Measurements from ENCODE around the gene CEP68. TPM values are rescaled to one million over a fixed set of nuclear protein-coding genes. Genes with fewer than 3 reads are reported as not detected.

CEP68 gene
- total RNA-seq, 1 experiment from 2014 or later: 11.2 TPM

GRCh38 chr2:65033178-65033577 is 23.0 kb upstream of the CEP68 start:
- intact Hi-C loops (cut with micrococcal nuclease): loop anchor here (2.0 kb wide), 1 partner anchor 116 kb away; no protein-coding TSS in a partner anchor

More at GRCh38 chr2:65033178-65033577, 23.0 kb upstream of the CEP68 start:
- Histone ChIP-seq H3K79me2 (ENCODE audit: insufficient read depth, low read length) (no peaks in the 10 kb centered on the region), H3K9ac (ENCODE audit: low read length) (no peak overlapping the region), H3K4me2 (ENCODE audit: low read length) (no peak overlapping the region), H2AFZ (ENCODE audit: low read depth, low read length, poor library complexity, severe bottlenecking) (no peak overlapping the region), H3K9me3 (ENCODE audit: control insufficient read depth in 1 of 2, insufficient read depth in 1 of 2, low read depth in 1 of 2, low read length in 2 of 2) (no peaks in the 10 kb centered on the region), H4K20me1 (ENCODE audit: insufficient read depth) (no peaks in the 10 kb centered on the region), H3K4me3 (replicated peaks in 1 of 2; ENCODE audit: low read depth in 1 of 2, low read length in 2 of 2) (no peak overlapping the region), H3K27me3 (ENCODE audit: insufficient read depth, low read length) (no peaks in the 10 kb centered on the region), H3K36me3 (ENCODE audit: control insufficient read depth in 1 of 2, insufficient read depth in 2 of 2, low read length in 2 of 2) (no peaks in the 10 kb centered on the region), H3K9me2 (ENCODE audit: insufficient read depth) (no peaks in the 10 kb centered on the region), H3K27ac (ENCODE audit: low read depth, low read length) (no peak overlapping the region), H3K4me1 (ENCODE audit: control insufficient read depth in 1 of 2, insufficient read depth in 2 of 2, low read length in 2 of 2) (no peaks in the 10 kb centered on the region)
- ChIA-PET POLR2A (interaction anchor here (0.7 kb wide), 2 partner anchors 477 to 510 kb away, joined by 3 to 6 read pairs; no protein-coding TSS in a partner anchor), RAD21 (ENCODE audit: low non-redundant PET in 1 of 2, low total read pairs in 2 of 2, uncharacterized antibody in 2 of 2, unreplicated experiment in 2 of 2) (interaction anchor here (0.6 to 1.2 kb wide), 6 partner anchors 32 to 700 kb away, joined by 3 to 7 read pairs (median 6); no protein-coding TSS in a partner anchor), CTCF (interaction anchor here (0.7 to 5.2 kb wide), 3 partner anchors 110 to 590 kb away, joined by 4 to 32 read pairs (median 4); no protein-coding TSS in a partner anchor)
- no peak for TF ChIP-seq ZNF274 (IDR thresholded peaks at IDR 0.05; ENCODE audit: low read depth, low read length)
- TF ChIP-seq JUND (IDR thresholded peaks at IDR 0.05): no peak
- TF ChIP-seq REST (IDR thresholded peaks at IDR 0.05; ENCODE audit: low read depth): no peak
- peak; percentile 61 for TF ChIP-seq RAD21 (IDR thresholded peaks at IDR 0.05; ENCODE audit: low read depth)
- no peak for TF ChIP-seq SP1 (IDR thresholded peaks at IDR 0.05; ENCODE audit: low read depth)
- TF ChIP-seq YY1 (IDR thresholded peaks at IDR 0.05; ENCODE audit: extremely low read depth, insufficient replicate concordance, low read depth, low read length): no peak
- TF ChIP-seq MAX (IDR thresholded peaks at IDR 0.05): no peak
- no peak for TF ChIP-seq SIN3A (IDR thresholded peaks at IDR 0.05; ENCODE audit: low read depth)
- no peak for TF ChIP-seq EGR1 (IDR thresholded peaks at IDR 0.05; ENCODE audit: low read depth)
- no peak for TF ChIP-seq FOSL1 (IDR thresholded peaks at IDR 0.05; ENCODE audit: low read depth)
- TF ChIP-seq EZH2phosphoT487 (IDR thresholded peaks at IDR 0.05; ENCODE audit: borderline replicate concordance): no peak
- TF ChIP-seq ZFX (IDR thresholded peaks at IDR 0.05): no peak
- no peak for TF ChIP-seq POLR2A (IDR thresholded peaks at IDR 0.05; ENCODE audit: borderline replicate concordance, extremely low read depth, insufficient read depth, insufficient read length)
- TF ChIP-seq CTCF (IDR thresholded peaks at IDR 0.05 in 2 of 3, conservative IDR thresholded peaks at IDR 0.05 in 1 of 3; ENCODE audit: borderline replicate concordance in 1 of 3, insufficient read depth in 1 of 3, low read depth in 2 of 3, low read length in 2 of 3): peak in 2 of 3 experiments; percentile 13 to 48; a peak in 1 of 6 replicates
- TF ChIP-seq EZH2 (IDR thresholded peaks at IDR 0.05): no peak
- DNase-seq (ENCODE audit: low read depth, low spot score): no peak
- peak; percentile 42; the same call in 1 of the 2 replicates for ATAC-seq
- BruUV-seq (replicated peaks): no TSS peak
